ES-I3 (cell line): ENCODE results near the gene CAMTA1.
"Not testable (repeated sequence)": the region's sequence is repeated elsewhere in the genome, so short reads cannot be mapped to it uniquely, and the experiment has no call there.

Experiments used
- H3K36me3 ChIP-seq: 2 replicates; pipeline ENCODE4 v1.6.1; 2013; ENCODE audit warnings: mild to moderate bottlenecking, low read length, control low read depth, moderate library complexity; ENCODE audit not compliant: insufficient read depth
- H3K4me1 ChIP-seq: 2 replicates; pipeline ENCODE4 v1.6.1; 2013; ENCODE audit warnings: mild to moderate bottlenecking, control low read depth, low read length; ENCODE audit not compliant: insufficient read depth
- H3K9ac ChIP-seq: 2 replicates; pipeline ENCODE4 v1.6.1; 2013; ENCODE audit warnings: low read depth, mild to moderate bottlenecking, low read length, moderate library complexity
- H3K9me3 ChIP-seq: 2 replicates; pipeline ENCODE4 v1.6.1; 2013; ENCODE audit warnings: mild to moderate bottlenecking, low read length, moderate library complexity; ENCODE audit not compliant: control insufficient read depth, insufficient read depth

Gene CAMTA1

GRCh38 chr1:7372477-7373120, 587.3 kb downstream of the CAMTA1 start:
- Histone ChIP-seq H3K4me1 (no peaks in the 10 kb centered on the region), H3K9ac (no peak overlapping the region), H3K36me3 (no peaks in the 10 kb centered on the region), H3K9me3 (no peaks in the 10 kb centered on the region)

DNA sequence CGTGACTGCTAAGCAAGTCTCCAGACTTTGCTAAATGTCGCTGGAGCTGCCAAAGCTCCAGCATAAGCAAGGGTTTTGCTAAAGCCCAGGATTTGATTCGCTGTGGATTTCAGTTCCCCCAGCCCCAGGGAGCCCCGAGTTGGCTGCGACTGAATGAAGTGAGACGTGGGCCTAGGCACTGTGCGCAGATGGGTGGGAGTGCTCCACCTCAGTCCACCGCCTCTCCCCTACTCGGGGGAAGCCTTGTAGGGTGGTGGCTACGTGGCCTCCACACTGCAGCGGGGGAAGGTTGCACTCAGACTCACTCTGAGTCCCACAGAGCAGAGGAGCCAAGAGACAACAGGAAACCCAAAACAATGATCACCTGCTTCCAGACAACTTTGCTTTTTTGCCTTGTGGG, 588.0 kb downstream of the CAMTA1 start:
- no peaks in the 10 kb centered on the region for H3K36me3 ChIP-seq
- H3K9me3 ChIP-seq: no peaks in the 10 kb centered on the region
- no peak overlapping the region for H3K9ac ChIP-seq
- no peaks in the 10 kb centered on the region for H3K4me1 ChIP-seq

DNA sequence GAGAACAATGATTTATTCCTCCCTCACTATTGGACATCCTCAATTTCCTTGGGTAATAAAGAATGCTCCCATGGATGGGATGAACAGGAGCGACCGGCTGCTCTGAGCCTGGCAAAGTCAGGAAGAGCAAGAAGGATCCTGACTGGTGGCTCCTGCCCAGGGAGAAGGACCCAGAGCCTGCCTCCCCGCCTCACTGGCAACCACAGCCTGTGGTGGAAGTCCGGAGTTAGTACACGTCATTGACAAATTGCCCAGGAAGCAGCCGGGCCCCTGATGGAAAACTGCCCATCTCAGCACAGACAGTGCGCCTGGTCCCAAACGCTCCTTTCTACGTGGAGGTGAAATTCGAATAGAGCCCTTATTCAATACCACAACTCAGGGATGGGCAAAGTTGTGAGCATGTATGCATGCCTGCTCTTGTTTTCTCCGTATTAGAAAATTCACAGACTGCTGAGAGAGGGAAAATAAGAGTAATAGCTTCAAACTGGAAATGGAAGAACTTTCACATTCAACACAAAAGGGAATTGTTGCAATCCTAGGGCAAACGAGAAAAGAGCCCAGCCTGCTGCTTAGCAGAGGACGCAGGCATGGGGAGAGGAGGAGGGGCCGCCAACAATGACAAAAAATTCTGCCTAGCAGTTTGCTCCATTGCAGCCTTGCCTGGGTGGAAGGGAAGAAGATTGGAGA, 588.8 kb downstream of the CAMTA1 start:
- no peaks in the 10 kb centered on the region for H3K9me3 ChIP-seq
- 0 out of 2 replicates have a peak, but pooled peaks cover 2% of the 10 kb centered on the region for H3K4me1 ChIP-seq
- no peak overlapping the region for H3K9ac ChIP-seq
- no peaks in the 10 kb centered on the region for H3K36me3 ChIP-seq

- no peaks in the 10 kb centered on the region for H3K36me3 ChIP-seq
- no peaks in the 10 kb centered on the region for H3K9me3 ChIP-seq
- H3K9ac ChIP-seq: no peak overlapping the region
- peaks cover 6% of the 10 kb centered on the region; the same call in 1 of the 2 replicates for H3K4me1 ChIP-seq
Measured at GRCh38 chr1:7374563-7375160, 589.4 kb downstream of the CAMTA1 start.

GRCh38 chr1:7375329-7375728, 590.1 kb downstream of the CAMTA1 start:
- Histone ChIP-seq H3K9ac (no peak overlapping the region), H3K4me1 (peaks cover 11% of the 10 kb centered on the region), H3K9me3 (no peaks in the 10 kb centered on the region), H3K36me3 (no peaks in the 10 kb centered on the region)

DNA sequence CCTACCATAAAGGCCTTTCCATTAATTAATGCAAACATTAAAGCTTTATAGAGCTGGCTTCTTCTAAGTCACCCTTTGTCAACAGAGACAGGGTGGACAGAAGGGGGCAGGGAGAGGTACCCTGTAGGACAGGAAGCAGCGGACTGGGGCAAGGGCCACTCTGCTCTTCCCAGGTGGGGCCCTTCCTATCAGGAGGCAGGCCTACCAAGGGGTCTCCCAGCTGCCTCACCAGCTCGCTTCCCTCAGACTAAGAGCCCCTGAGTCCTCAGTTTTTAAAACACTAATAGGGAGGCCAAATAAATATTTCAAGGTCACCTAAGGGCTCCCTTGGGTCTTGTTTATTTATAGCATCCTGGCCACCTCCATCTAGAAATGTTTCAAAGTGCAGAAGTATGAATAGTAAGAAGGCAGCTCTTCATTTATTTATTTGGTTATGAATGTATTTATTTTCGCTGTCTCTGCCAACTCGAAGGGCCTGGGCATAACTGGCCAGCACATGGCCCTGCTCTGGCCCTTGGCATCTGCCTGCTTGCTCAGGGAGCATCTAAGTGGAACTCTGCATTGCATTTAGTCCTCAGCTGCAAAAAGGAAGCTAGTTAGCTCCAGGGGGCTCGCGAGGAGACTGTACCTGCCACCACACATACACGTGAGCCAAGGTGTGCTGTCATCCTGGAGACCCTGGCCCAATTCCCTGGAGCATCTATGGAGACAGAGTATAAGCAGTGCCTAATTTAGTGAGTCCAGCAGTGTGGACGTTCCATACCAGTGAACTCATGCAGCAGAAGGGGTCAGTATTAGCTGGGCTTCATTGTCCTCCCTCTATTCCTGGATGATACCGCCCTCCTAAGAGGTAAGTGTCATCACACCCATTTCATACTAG, 590.8 kb downstream of the CAMTA1 start:
- H3K9me3 ChIP-seq: no peaks in the 10 kb centered on the region
- peaks cover 14% of the 10 kb centered on the region for H3K4me1 ChIP-seq
- H3K9ac ChIP-seq: no peak overlapping the region

GRCh38 chr1:7376676-7377075, 591.4 kb downstream of the CAMTA1 start:
- Histone ChIP-seq H3K9me3 (no peaks in the 10 kb centered on the region), H3K4me1 (peaks cover 14% of the 10 kb centered on the region), H3K36me3 (no peaks in the 10 kb centered on the region), H3K9ac (no peak overlapping the region)

More for the DNA sequence above, 590.8 kb downstream of the CAMTA1 start:
- H3K36me3 ChIP-seq: no peaks in the 10 kb centered on the region

DNA sequence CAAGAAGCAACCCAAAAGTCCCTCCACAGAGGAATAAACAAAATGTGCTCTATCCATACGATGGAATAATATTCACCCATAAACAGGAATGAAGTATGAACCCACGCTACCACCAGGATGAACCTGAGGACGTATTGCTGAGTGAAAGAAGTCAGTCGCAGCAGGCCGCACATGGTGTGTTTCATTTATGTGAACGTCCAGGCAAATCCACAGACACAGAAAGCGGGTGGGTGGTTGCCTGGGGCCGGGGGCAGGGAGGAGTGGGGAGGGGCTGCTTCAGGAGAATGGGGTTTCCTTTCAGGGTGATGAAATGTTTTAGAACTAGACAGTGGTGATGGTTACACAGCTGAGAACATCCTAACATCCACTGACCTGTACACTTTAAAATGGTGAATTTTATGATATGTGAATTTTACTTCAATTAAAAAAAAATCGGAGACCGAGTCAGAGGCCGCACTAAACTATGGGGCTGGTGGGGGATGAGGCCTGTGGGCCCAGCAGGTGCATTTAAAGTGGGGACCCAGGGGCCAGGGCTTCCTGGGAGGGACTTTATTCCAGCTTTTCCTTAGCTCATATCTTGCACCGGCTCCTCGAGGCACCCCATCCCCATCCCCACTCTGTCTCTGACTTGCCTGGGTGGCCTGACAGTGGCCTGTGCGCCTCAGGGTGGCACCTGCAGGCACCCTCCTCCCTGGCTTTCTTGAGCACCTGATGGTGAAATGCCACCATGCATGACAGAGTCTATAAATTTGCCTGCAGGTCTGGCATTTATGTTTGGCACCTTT, 593.3 kb downstream of the CAMTA1 start:
- Histone ChIP-seq H3K9me3 (no peaks in the 10 kb centered on the region), H3K4me1 (peaks cover 14% of the 10 kb centered on the region), H3K36me3 (no peaks in the 10 kb centered on the region), H3K9ac (no peak overlapping the region)

DNA sequence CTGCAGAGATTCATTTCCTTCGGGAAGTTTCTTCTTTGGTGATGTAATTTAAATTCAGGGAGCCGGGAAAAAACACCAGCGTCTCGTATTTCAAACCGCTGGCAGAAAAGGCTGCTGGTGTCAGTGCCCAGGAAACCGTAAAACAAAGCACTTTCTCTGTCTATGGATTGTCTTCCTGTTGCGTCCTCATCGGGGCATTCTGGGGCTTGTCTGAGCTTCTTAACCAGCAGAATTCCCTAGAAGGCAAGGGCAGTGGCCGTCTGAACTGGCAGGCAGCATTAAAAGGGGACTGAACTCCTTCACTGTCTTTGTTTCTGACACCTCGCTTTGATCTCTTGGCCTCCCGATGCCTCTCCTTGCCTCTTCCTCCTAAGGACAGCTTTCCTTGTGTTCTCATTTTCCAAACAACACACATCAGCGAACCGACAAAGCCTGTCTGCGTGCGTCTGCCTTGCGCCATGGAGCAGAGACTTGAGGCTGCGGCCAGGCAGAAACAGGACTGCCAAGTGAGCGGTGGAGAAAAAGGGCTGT, 594.3 kb downstream of the CAMTA1 start:
- Histone ChIP-seq H3K9me3 (no peaks in the 10 kb centered on the region), H3K36me3 (no peaks in the 10 kb centered on the region), H3K9ac (no peak overlapping the region; the same call in 1 of the 2 replicates), H3K4me1 (peaks cover 14% of the 10 kb centered on the region)

DNA sequence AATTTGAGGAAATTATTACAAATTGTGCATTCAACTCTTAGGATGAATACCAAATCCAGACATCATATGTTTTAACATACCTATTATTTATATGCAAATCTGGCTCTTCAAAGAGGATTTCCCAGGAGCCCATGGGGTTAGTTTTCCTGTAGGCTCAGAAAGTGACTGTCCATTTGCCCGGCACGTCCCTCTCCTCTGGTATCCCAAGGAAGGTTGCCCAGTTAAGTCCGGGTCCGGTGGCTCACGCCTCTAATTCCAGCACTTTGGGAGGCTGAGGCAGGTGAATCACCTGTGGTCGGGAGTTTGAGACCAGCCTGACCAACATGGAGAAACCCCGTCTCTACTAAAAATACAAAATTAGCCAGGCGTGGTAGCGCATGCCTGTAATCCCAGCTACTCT, 594.8 kb downstream of the CAMTA1 start:
- H3K4me1 ChIP-seq: peaks cover 14% of the 10 kb centered on the region
- H3K9ac ChIP-seq, H3K9me3 ChIP-seq, H3K36me3 ChIP-seq: not testable (repeated sequence)

- H3K4me1 ChIP-seq: peaks cover 14% of the 10 kb centered on the region
- H3K9ac ChIP-seq: no peak overlapping the region
- no peaks in the 10 kb centered on the region for H3K9me3 ChIP-seq
- no peaks in the 10 kb centered on the region for H3K36me3 ChIP-seq
Measured at GRCh38 chr1:7380712-7381111, 595.5 kb downstream of the CAMTA1 start.

DNA sequence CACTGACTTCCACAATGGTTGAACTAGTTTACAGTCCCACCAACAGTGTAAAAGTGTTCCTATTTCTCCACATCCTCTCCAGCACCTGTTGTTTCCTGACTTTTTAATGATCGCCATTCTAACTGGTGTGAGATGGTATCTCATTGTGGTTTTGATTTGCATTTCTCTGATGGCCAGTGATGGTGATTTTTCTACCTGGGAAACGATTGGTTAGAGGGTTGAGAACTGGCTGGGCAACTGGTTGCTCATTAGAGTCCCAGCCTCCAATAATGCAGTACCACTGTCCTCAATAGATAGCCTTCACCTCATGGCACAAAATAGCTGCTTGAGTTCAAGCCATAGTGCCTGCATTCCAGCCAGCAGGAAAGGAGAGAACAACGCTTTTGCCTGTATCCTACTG, 596.5 kb downstream of the CAMTA1 start:
- H3K9me3 ChIP-seq, H3K9ac ChIP-seq, H3K36me3 ChIP-seq: not testable (repeated sequence)
- peaks cover 14% of the 10 kb centered on the region for H3K4me1 ChIP-seq

- no peak overlapping the region for H3K9ac ChIP-seq
- H3K36me3 ChIP-seq: no peaks in the 10 kb centered on the region
- no peaks in the 10 kb centered on the region for H3K9me3 ChIP-seq
- peaks cover 14% of the 10 kb centered on the region for H3K4me1 ChIP-seq
Measured at GRCh38 chr1:7382971-7383370, 597.7 kb downstream of the CAMTA1 start.
